Type B pancreatic cell (in vitro differentiated cells): ENCODE measurements around the gene OR13C5. TPM values are rescaled to one million over a fixed set of nuclear protein-coding genes. Genes with fewer than 3 reads are reported as not detected.
"Not testable (repeated sequence)": the region's sequence is repeated elsewhere in the genome, so short reads cannot be mapped to it uniquely, and the experiment has no call there.

Experiments
- DNase-seq: peaks from one replicate; pipeline ENCODE4 v3.0.0; 2021; ENCODE audit warnings: mixed read lengths; ENCODE audit not compliant: unreplicated experiment; ENCODE audit errors: extremely low spot score
- H3K27ac Mint-ChIP-seq: 2 replicates; pipeline ENCODE4 v1.8.0; 2021; ENCODE audit warnings: mild to moderate bottlenecking, mixed read lengths
- H3K27me3 Mint-ChIP-seq: 2 replicates; pipeline ENCODE4 v1.8.0; 2021; ENCODE audit warnings: mixed read lengths
- H3K36me3 Mint-ChIP-seq: 2 replicates; pipeline ENCODE4 v1.8.0; 2021; ENCODE audit warnings: mixed read lengths
- H3K4me1 Mint-ChIP-seq: one replicate; pipeline ENCODE4 v1.8.0; 2021; ENCODE audit warnings: mixed read lengths; ENCODE audit not compliant: unreplicated experiment
- H3K4me3 Mint-ChIP-seq: 2 replicates; pipeline ENCODE4 v1.8.0; 2021; ENCODE audit warnings: mild to moderate bottlenecking, mixed read lengths
- H3K9me3 Mint-ChIP-seq: 2 replicates; pipeline ENCODE4 v1.8.0; 2021; ENCODE audit warnings: mixed read lengths
- total RNA-seq: library from RNA; stranded (reverse); gene quantifications from 2 replicates; pipeline ENCODE4 v1.2.1, GENCODE V29; 2021; ENCODE audit warnings: low replicate concordance
- TF ChIP-seq, protein P1 (sequence below): fragments of 200-600 bp; sonication (generic); conservative IDR thresholded peaks from 2 replicates; pipeline ENCODE4 v1.5.0; 2021; ENCODE audit warnings: antibody characterized with exemption, mild to moderate bottlenecking

OR13C5 gene
- total RNA-seq, 1 donor from 2014 or later = not detected

DNA sequence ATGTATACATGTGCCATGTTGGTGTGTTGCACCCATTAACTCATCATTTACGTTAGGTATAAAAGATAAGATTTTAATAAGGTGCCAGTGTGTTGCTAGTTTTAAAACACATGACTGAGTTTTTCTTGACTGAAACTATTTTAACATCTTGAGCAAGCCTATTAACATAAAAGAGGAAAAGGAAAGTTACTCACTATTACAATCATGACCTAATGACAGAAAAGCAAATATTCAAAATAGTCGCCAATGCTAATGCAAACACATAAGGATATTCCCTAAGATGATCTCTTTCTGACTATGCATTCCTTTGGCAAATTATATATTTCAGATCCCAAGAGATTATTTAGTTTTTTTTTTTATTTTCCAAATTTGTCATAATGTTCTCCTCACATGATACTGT lies 12.0 kb upstream of the OR13C5 start:
- Mint-ChIP-seq H3K27ac (no peak overlapping the region), H3K9me3 (no peaks in the 10 kb centered on the region), H3K4me1 (no peaks in the 10 kb centered on the region), H3K4me3 (no peak overlapping the region), H3K27me3 (peaks cover 5% of the 10 kb centered on the region), H3K36me3 (no peaks in the 10 kb centered on the region)
- TF ChIP-seq, protein P1, sequence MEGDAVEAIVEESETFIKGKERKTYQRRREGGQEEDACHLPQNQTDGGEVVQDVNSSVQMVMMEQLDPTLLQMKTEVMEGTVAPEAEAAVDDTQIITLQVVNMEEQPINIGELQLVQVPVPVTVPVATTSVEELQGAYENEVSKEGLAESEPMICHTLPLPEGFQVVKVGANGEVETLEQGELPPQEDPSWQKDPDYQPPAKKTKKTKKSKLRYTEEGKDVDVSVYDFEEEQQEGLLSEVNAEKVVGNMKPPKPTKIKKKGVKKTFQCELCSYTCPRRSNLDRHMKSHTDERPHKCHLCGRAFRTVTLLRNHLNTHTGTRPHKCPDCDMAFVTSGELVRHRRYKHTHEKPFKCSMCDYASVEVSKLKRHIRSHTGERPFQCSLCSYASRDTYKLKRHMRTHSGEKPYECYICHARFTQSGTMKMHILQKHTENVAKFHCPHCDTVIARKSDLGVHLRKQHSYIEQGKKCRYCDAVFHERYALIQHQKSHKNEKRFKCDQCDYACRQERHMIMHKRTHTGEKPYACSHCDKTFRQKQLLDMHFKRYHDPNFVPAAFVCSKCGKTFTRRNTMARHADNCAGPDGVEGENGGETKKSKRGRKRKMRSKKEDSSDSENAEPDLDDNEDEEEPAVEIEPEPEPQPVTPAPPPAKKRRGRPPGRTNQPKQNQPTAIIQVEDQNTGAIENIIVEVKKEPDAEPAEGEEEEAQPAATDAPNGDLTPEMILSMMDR = no peak
- no peak for DNase-seq

DNA sequence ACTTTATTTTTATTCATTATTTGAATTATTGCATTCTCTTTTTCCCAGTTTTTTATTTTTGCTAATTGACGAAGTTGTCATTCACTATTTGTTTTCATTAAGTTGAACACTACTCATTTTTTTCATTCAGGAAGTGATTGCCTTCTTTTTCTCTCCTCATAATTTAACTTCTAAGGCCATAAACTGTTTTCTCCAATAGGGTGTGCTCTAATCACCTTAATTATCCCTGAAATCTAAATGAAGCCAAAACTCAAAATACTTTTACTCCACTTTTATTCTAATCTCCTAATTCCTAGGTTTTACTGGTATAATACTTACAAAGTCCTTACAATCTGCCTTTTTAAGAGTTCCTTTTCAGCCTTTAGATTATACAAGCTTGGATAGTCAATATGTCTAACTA lies 9.1 kb upstream of the OR13C5 start:
- Mint-ChIP-seq H3K4me3 (no peak overlapping the region), H3K27ac (no peak overlapping the region), H3K4me1 (no peaks in the 10 kb centered on the region), H3K9me3 (no peaks in the 10 kb centered on the region), H3K36me3 (no peaks in the 10 kb centered on the region), H3K27me3 (peaks cover 14% of the 10 kb centered on the region)
- no peak for DNase-seq
- TF ChIP-seq, protein P1 = peak; percentile 40

DNA sequence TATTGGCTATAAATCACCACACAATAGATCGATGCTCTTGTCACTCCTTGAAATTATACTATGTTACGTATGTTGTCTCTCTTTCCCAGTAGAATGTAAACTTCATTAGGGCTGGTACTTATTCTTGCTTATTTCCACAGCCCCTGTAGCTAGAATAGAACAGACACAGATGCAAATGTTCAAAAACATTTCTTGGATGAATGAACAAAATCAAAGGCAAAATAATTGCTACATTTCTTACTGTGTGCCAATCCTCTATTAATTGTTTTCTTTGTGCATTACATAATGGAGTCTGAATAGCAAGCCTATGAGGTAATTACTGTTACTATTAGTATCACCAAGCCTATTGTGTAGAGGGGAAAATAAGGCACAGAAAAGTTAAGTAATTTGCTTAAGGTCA lies 6.9 kb upstream of the OR13C5 start:
- Mint-ChIP-seq H3K9me3 (no peaks in the 10 kb centered on the region), H3K27ac (no peak overlapping the region), H3K4me1 (no peaks in the 10 kb centered on the region), H3K27me3 (peaks cover 14% of the 10 kb centered on the region), H3K4me3 (no peak overlapping the region), H3K36me3 (no peaks in the 10 kb centered on the region)
- DNase-seq = no peak
- TF ChIP-seq, protein P1 = no peak

DNA sequence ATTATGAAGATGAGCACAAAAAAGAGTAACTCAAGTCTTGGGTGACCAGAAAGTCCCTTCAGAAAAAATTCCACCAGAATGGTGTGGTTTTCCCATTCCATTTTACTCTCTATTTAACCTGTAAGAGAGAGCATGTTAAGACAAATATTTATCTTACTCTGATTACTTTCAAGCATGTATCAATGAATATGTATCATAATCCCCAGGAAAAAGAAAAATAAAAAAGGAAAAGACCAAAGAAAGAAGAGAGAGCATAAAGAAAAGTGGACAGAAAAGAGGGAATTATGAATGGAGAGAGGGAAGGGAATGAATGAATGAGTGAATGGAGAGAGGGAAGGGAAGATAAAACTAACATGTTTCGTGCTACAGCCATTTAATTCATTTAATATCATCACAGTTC lies 6.3 kb upstream of the OR13C5 start, which contains the start of gene OR13C2:
Gene OR13C2 (minus strand): TSS at position 101 of the 400 bp plus-strand sequence. CDS start 0 bp downstream, at position 101.
- not testable (repeated sequence) for DNase-seq, H3K27ac Mint-ChIP-seq, H3K9me3 Mint-ChIP-seq, H3K36me3 Mint-ChIP-seq, H3K4me1 Mint-ChIP-seq, H3K4me3 Mint-ChIP-seq
- peaks cover 14% of the 10 kb centered on the region for H3K27me3 Mint-ChIP-seq

DNA sequence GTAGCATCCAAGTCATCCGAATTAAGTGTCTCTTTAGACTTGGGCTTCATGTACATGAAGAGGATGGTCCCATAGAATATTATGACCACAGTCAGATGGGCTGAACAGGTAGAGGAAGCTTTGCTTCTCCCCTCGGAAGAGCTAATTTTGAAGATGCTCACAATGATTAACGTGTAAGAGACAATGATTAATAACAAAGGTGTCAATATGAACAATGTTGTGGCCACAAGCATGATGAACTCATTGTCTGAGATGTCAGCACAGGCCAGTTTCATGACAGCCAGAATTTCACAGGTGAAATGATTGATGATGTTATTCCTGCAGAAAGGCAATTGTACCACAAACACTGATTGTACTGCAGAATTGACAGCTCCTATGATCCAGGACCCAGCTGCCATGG lies 5.6 kb upstream of the OR13C5 start:
- Mint-ChIP-seq H3K36me3 (no peaks in the 10 kb centered on the region), H3K27ac (no peak overlapping the region), H3K27me3 (peaks cover 14% of the 10 kb centered on the region), H3K4me1 (no peaks in the 10 kb centered on the region), H3K4me3 (no peak overlapping the region), H3K9me3 (no peaks in the 10 kb centered on the region)
- no peak for DNase-seq
- TF ChIP-seq, protein P1 = no peak

DNA sequence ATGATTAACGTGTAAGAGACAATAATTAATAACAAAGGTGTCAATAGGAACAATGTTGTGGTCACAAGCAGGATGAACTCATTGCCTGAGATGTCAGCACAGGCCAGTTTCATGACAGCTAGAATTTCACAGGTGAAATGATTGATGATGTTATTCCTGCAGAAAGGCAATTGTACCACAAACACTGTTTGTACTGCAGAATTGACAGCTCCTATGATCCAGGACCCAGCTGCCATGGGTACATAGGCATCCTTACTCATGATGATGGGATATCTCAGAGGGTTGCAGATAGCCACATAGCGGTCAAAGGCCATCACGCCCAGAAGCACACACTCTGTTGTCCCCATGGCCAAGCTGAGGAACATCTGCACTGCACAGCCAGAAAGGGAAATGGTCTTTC lies 464 bp downstream of the OR13C5 start:
- not testable (repeated sequence) for H3K4me1 Mint-ChIP-seq, H3K27me3 Mint-ChIP-seq, H3K4me3 Mint-ChIP-seq, H3K27ac Mint-ChIP-seq, H3K9me3 Mint-ChIP-seq, DNase-seq, H3K36me3 Mint-ChIP-seq

DNA sequence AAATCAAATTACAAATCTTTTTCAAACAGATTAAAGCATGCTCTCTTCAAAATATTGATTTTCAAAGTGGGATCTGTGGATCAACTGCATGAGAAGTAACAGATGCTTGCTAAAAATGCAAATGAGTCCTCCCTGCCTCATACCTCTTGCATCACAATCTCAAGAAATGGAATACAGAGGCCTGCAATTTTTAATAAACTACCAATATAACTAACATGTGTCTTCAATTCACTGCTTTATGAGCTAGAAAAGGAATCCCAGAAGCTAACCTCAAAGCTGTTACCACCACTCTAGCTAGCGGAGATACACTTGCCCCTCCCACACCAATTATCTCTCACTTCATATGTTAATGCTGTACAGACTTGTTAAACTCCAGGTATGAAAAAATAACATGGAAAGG lies 9.6 kb downstream of the OR13C5 start:
- TF ChIP-seq, protein P1 = no peak
- no peak overlapping the region for H3K27ac Mint-ChIP-seq
- no peaks in the 10 kb centered on the region for H3K4me1 Mint-ChIP-seq
- no peak for DNase-seq
- peaks cover 8% of the 10 kb centered on the region for H3K9me3 Mint-ChIP-seq
- peaks cover 4% of the 10 kb centered on the region for H3K27me3 Mint-ChIP-seq
- no peak overlapping the region for H3K4me3 Mint-ChIP-seq
- H3K36me3 Mint-ChIP-seq = no peaks in the 10 kb centered on the region
